ENCODE results near the gene KLHL7. TPM values are rescaled to one million over a fixed set of nuclear protein-coding genes. Genes with fewer than 3 reads are reported as not detected.

KLHL7 gene
- total and polyA plus RNA-seq, 8 donors, result 8.4 to 55.9 (median 17.6) TPM

GRCh38 chr7:23200331-23200730, 94.7 kb downstream of the KLHL7 start:
- TF ChIP-seq, protein P1, sequence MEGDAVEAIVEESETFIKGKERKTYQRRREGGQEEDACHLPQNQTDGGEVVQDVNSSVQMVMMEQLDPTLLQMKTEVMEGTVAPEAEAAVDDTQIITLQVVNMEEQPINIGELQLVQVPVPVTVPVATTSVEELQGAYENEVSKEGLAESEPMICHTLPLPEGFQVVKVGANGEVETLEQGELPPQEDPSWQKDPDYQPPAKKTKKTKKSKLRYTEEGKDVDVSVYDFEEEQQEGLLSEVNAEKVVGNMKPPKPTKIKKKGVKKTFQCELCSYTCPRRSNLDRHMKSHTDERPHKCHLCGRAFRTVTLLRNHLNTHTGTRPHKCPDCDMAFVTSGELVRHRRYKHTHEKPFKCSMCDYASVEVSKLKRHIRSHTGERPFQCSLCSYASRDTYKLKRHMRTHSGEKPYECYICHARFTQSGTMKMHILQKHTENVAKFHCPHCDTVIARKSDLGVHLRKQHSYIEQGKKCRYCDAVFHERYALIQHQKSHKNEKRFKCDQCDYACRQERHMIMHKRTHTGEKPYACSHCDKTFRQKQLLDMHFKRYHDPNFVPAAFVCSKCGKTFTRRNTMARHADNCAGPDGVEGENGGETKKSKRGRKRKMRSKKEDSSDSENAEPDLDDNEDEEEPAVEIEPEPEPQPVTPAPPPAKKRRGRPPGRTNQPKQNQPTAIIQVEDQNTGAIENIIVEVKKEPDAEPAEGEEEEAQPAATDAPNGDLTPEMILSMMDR (IDR thresholded peaks at IDR 0.05), result no peak
- WGBS, 5 donors, result 85 to 96% (median 91%) methylated on average over 2 of the region's 2 CpGs

GRCh38 chr7:23204241-23204640, 98.7 kb downstream of the KLHL7 start:
- H3K9me3 ChIP-seq, result no peaks in the 10 kb centered on the region
- peaks cover 0 to 8% (median 5%) of the 10 kb centered on the region in 4 donors for H3K4me1 ChIP-seq
- peaks cover 6 to 36% (median 32%) of the 10 kb centered on the region in 4 donors for H3K36me3 ChIP-seq
- no peak for DNase-seq
- H3K4me3 ChIP-seq, result no peak overlapping the region
- 61 to 78% (median 74%) methylated on average over 1 of the region's 1 CpG for WGBS, 5 donors
- TF ChIP-seq EP300 (IDR thresholded peaks at IDR 0.05) (no peak), POLR2AphosphoS5 (IDR thresholded peaks at IDR 0.05) (no peak), POLR2A (IDR thresholded peaks at IDR 0.05) (no peak)
- TF ChIP-seq, protein P1 (IDR thresholded peaks at IDR 0.05), result no peak
- peaks cover 0 to 19% (median 6%) of the 10 kb centered on the region in 3 donors for H3K27me3 ChIP-seq
- H3K27ac ChIP-seq, result no peak overlapping the region
- intact Hi-C loops (cut with DNase I; ENCODE audit: low total_unique reads), result no loop called here

More at GRCh38 chr7:23200331-23200730, 94.7 kb downstream of the KLHL7 start:
- H3K4me1 ChIP-seq, result no peaks in the 10 kb centered on the region
- H3K4me3 ChIP-seq, result no peak overlapping the region
- intact Hi-C loops (cut with DNase I; ENCODE audit: low total_unique reads), result no loop called here
- H3K27me3 ChIP-seq, result no peaks in the 10 kb centered on the region
- H3K27ac ChIP-seq, result no peak overlapping the region
- H3K36me3 ChIP-seq, result peaks cover 6 to 65% (median 60%) of the 10 kb centered on the region in 4 donors
- H3K9me3 ChIP-seq, result no peaks in the 10 kb centered on the region
- DNase-seq, result no peak

DNA sequence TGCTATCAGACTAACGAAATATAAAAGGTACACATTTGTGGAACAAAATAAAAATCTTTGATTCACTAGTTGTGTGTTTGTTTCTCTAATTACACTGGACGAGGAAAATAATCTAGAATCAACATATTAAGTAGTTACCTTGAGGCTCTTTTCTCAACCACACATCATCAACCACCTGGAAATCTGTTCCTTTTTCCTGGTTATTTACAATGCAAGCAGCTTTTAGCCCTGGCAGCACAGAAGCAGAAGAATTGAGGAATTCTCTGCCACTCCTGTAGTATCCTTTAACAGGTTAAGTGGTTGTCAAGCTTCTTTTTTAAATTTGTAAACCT, 100.0 kb downstream of the KLHL7 start:
- intact Hi-C loops (cut with DNase I; ENCODE audit: low total_unique reads), result no loop called here
- H3K36me3 ChIP-seq, result peaks cover under 1 to 23% (median 19%) of the 10 kb centered on the region in 4 donors
- TF ChIP-seq POLR2A (IDR thresholded peaks at IDR 0.05) (no peak), POLR2AphosphoS5 (IDR thresholded peaks at IDR 0.05) (no peak)
- H3K4me3 ChIP-seq, result peak overlapping the region; percentile 30 to 37 (median 32)
- 32 to 57% (median 52%) methylated on average over 2 of the region's 2 CpGs for WGBS, 5 donors
- DNase-seq, result no peak
- no peaks in the 10 kb centered on the region for H3K9me3 ChIP-seq
- H3K4me1 ChIP-seq, result peaks cover 0 to 8% (median 5%) of the 10 kb centered on the region in 4 donors
- peaks cover 0 to 19% (median 6%) of the 10 kb centered on the region in 3 donors for H3K27me3 ChIP-seq
- peak overlapping the region in 3 of 5 donors; percentile 4 to 61 (median 50) for H3K27ac ChIP-seq

DNA sequence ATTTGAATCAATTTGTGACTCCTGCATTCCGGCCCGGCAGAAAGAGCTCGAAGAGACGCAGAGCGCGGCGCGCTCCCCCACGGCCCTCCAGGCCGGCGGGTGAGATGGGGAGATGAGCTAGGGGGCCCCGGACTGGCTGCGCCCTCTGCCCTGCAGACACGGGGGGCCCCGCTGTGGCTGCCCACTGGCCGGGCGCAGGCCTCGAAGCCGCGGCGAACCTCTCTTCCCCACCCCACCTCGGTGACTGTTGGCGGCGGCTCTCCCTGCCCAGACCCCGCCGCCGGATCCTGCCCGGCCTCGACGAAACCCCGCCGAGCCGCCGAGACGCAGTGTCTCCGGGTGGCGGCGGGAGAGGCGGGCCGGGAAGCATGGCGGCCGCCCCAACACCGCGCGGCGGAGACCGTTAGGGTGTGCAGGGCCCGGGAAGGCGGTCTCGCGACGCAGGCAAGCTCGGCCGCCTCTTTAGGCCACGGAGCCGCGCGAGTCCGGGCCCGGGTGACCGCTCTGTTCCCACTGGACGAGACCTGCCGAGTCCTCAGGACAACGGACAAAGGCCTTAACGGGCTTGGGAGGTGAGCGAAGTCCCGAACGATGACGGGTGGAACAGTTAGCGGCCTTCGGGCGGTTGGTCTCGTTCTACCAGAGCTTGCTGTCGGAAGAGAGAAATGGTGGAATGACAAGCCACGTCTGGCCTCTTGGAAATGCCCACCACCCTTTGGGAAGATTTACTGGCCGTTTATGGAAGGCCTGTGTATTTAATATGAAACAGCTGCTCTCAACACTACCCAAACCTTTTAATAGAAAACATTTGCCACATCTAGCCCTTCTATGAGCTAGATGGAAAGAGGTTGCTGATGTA, 100.6 kb downstream of the KLHL7 start:
- H3K36me3 ChIP-seq, result peaks cover 0 to 17% (median 13%) of the 10 kb centered on the region in 4 donors
- WGBS, 5 donors, result 19 to 53% (median 25%) methylated on average over 37 to 76 of the region's 76 CpGs
- DNase-seq, result peak in 1 of 2 donors; percentile 67
- H3K27ac ChIP-seq, result peak overlapping the region in 4 of 5 donors; percentile 4 to 61 (median 50)
- no peaks in the 10 kb centered on the region for H3K9me3 ChIP-seq
- intact Hi-C loops (cut with DNase I; ENCODE audit: low total_unique reads), result no loop called here
- H3K27me3 ChIP-seq, result peaks cover 0 to 19% (median 6%) of the 10 kb centered on the region in 3 donors
- peaks cover 0 to 8% (median 5%) of the 10 kb centered on the region in 4 donors for H3K4me1 ChIP-seq
- peak overlapping the region; percentile 30 to 37 (median 32) for H3K4me3 ChIP-seq
- TF ChIP-seq, protein P1 (IDR thresholded peaks at IDR 0.05), result no peak
- TF ChIP-seq POLR2AphosphoS5 (IDR thresholded peaks at IDR 0.05) (no peak), EP300 (IDR thresholded peaks at IDR 0.05) (no peak), POLR2A (IDR thresholded peaks at IDR 0.05) (no peak)
